H1 (cell line): ENCODE data around the gene RALA.

Source experiments
- CBX5 ChIP-seq: fragments of 300-800, 300-1000 bp; sonication (generic); IDR thresholded peaks from 2 replicates; pipeline ENCODE4 v1.7.1; 2016; ENCODE audit warnings: antibody characterized with exemption, low read length, low read depth
- EP300 ChIP-seq, 2 experiments: IDR thresholded peaks; 1 replicate in 1 of 2; 2 replicates in 1 of 2; pipeline ENCODE4 v1.6.1; 2011 to 2012; ENCODE audit warnings: low read depth in 2 of 2, low read length in 2 of 2, mild to moderate bottlenecking in 2 of 2, borderline replicate concordance in 1 of 2, inconsistent platforms in 1 of 2, moderate library complexity in 1 of 2
- GTF2F1 ChIP-seq: IDR thresholded peaks from 2 replicates; pipeline ENCODE4 v1.6.1; 2012; ENCODE audit warnings: low read depth, low read length, improper control_type of control experiment, borderline replicate concordance
- POLR2AphosphoS5 ChIP-seq: IDR thresholded peaks from 2 replicates; pipeline ENCODE4 v1.6.1; 2011; ENCODE audit warnings: low read depth, low read length
- RAD21 ChIP-seq, 2 experiments: IDR thresholded peaks in 1 of 2; conservative IDR thresholded peaks in 1 of 2; 2 replicates each; pipeline ENCODE4 v1.6.1; 2011; ENCODE audit warnings: low read depth in 2 of 2, low read length in 2 of 2, improper control_type of control experiment in 1 of 2, inconsistent platforms in 1 of 2, mild to moderate bottlenecking in 1 of 2, moderate library complexity in 1 of 2
- SIN3A ChIP-seq, 2 experiments: IDR thresholded peaks in 1 of 2; conservative IDR thresholded peaks in 1 of 2; 2 replicates each; pipeline ENCODE4 v1.6.1; 2011 to 2012; ENCODE audit warnings: low read length in 2 of 2, improper control_type of control experiment in 1 of 2, low read depth in 1 of 2, mild to moderate bottlenecking in 1 of 2
- TF ChIP-seq, protein P1 (sequence below), 3 experiments: IDR thresholded peaks; 1 replicate in 2 of 3; 2 replicates in 1 of 3; pipeline versions ENCODE4 v1.5.1 to v1.6.1; 2011; ENCODE audit warnings: low read length in 3 of 3, mild to moderate bottlenecking in 3 of 3, inconsistent platforms in 2 of 3, low read depth in 1 of 3, moderate library complexity in 1 of 3; ENCODE audit not compliant: insufficient read depth in 1 of 3; ENCODE audit errors: control extremely low read depth in 1 of 3

DNA sequence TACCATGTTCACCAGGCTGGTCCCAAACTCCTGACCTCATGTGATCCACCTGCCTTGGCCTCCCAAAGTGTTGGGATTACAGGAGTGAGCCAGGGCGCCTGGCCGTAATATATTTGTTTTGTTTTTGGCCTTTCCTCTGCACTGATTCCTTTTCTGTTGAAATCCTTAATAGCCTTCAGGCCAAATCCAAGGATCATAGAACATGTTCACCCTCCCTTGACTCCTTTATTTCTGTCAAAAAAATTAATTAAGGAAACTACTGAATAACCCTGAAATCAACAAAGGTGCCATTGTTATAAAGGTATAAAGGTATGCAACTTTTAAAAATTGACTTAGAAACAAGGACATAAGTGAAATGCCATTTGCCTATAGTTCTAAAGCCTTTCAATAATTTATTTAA lies 15.5 kb upstream of the RALA start:
- TF ChIP-seq, protein P1, sequence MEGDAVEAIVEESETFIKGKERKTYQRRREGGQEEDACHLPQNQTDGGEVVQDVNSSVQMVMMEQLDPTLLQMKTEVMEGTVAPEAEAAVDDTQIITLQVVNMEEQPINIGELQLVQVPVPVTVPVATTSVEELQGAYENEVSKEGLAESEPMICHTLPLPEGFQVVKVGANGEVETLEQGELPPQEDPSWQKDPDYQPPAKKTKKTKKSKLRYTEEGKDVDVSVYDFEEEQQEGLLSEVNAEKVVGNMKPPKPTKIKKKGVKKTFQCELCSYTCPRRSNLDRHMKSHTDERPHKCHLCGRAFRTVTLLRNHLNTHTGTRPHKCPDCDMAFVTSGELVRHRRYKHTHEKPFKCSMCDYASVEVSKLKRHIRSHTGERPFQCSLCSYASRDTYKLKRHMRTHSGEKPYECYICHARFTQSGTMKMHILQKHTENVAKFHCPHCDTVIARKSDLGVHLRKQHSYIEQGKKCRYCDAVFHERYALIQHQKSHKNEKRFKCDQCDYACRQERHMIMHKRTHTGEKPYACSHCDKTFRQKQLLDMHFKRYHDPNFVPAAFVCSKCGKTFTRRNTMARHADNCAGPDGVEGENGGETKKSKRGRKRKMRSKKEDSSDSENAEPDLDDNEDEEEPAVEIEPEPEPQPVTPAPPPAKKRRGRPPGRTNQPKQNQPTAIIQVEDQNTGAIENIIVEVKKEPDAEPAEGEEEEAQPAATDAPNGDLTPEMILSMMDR (IDR thresholded peaks at IDR 0.05; ENCODE audit: control extremely low read depth in 1 of 3, insufficient read depth in 1 of 3, low read depth in 1 of 3, low read length in 3 of 3): no peak
- TF ChIP-seq CBX5: no peak
- TF ChIP-seq SIN3A (conservative IDR thresholded peaks at IDR 0.05 in 1 of 2, IDR thresholded peaks at IDR 0.05 in 1 of 2; ENCODE audit: low read depth in 1 of 2, low read length in 2 of 2): no peak
- TF ChIP-seq RAD21 (IDR thresholded peaks at IDR 0.05 in 1 of 2, conservative IDR thresholded peaks at IDR 0.05 in 1 of 2; ENCODE audit: low read depth in 2 of 2, low read length in 2 of 2): no peak
- no peak for TF ChIP-seq GTF2F1
- TF ChIP-seq EP300 (IDR thresholded peaks at IDR 0.05; ENCODE audit: borderline replicate concordance in 1 of 2, low read depth in 2 of 2, low read length in 2 of 2): no peak
- TF ChIP-seq POLR2AphosphoS5: no peak
